22Rv1 (cell line): Measurements from ENCODE around the gene ZNF695.

Experiments used
- CTCF ChIP-seq: fragments of 450-650 bp; IDR thresholded peaks from 2 replicates; pipeline ENCODE4 v1.5.1; 2017; ENCODE audit warnings: mild to moderate bottlenecking
- ZFX ChIP-seq: fragments of 450-650 bp; IDR thresholded peaks from 2 replicates; pipeline ENCODE4 v1.6.1; 2017; ENCODE audit warnings: antibody characterized with exemption, borderline replicate concordance

GRCh38 chr1:246946366-246946765 lies 61.5 kb downstream of the ZNF695 start:
- TF ChIP-seq CTCF = no peak
- no peak for TF ChIP-seq ZFX
